ENCODE data around the gene PNKP.
A peak's percentile ranks its signal among the peaks of the same experiment; 100 is the strongest.

PNKP gene

DNA sequence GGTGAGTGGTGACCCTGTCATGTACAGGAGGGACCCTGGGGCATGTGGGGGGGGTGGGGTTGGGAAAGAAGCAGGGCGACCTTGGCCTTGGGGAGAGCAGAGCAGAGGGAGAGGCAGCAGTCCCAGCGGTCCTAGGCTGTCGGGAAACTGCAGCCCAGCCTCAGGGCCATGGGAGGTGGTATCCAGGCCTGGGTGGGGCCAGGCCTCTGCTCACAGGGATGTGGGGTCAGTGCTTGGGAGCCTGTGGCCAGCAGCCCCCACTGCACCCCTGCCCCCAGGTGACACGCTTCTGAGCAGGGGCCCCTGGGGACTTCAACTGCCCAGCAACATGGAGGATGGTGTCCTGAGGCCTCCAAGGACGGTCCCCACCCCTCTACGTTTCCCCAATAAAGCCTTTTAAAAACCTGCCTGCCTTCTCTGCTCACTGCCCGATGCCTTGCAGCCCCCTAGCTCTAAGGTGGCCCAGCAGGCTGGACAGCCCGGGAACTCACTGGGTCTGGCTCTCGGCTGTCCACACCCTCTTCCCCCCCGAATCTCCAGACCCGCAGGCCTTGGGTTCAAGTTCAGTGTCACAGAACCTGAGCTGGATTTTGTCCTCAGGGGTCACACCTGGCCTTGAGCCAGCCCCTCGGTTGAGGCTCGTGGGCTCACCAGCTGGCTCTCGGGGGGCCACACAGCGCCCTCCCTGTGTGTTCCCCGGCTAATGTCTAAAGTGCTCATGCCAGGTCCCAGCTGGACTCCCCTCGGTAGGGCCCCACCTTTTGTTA is 6.9 kb downstream of the PNKP start:
- DNase-seq (ENCODE audit: low read depth in 2 of 2): no peak

- no peak for DNase-seq (ENCODE audit: low read depth in 2 of 2)
Observed at GRCh38 chr19:49859682-49860335, 7.6 kb downstream of the PNKP start.

DNA sequence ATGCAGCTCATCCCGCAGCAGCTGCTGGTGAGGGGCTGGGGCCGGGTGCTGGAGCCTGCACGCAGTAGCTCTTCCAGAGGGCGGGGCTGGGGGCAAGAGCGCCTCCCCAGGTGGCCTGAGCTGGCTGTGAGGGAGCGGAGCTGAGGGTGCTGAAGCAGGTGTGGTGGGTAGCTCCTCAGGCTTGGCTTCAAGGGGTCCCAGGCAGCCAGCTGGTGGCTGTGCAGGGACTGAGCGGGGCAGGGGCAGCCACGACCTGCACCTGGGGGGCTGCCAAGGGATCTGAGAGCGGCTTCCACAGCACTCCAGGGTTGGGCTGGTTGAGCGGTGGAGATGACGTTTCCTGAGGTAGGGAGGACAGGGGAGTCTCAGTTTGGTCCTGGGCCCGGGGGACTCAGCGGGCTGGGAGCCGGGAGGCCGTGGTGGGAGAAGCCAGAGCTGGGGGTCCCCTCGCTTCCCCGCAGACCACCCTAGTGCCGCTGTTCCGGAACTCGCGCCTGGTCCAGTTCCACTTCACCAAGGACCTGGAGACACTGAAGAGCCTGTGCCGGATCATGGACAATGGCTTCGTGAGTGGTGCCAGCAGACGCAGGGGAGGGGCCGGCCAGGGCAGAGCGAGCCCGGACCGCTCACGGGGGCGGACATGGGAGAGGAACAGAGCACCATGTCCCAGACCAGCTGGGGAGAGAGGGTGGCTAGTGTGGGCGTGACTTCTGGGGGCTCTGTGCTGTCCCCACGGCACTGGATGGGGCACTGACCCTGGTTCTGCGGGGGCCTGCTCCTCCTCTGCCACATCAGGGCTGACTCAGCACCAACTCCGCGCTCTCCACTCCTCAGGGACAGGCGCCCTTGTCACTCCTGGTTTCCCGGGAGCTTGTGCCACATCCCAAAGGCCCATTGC is 9.0 kb downstream of the PNKP start:
- no peak for DNase-seq (ENCODE audit: low read depth in 2 of 2)

GRCh38 chr19:49857838-49858087 is 9.6 kb downstream of the PNKP start:
- DNase-seq (ENCODE audit: low read depth in 2 of 2): no peak

GRCh38 chr19:49857061-49857837 is 10.1 kb downstream of the PNKP start:
- no peak for DNase-seq (ENCODE audit: low read depth in 2 of 2)

DNA sequence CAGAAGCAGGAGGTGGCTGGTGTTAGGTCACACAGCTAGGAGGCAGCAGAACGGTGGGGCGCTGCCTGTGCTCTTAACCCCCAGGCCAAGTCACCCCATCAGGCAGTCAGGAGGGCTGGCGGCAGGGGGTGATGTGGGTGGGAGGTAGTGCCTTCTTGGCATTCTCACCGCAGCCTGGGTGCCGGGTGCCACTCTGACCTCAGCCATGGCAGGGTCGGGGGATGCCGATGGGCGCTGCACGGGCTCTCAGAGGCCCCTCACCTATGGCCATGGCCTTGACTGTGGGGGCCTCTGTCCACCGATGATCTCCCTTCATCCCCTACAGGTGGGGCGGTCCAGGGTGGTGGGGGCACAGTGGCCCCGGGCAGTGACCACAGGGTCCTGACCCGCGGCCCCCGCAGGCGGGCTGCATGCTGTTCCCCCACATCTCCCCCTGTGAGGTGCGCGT is 10.8 kb downstream of the PNKP start:
- DNase-seq (ENCODE audit: low read depth in 2 of 2): no peak

DNA sequence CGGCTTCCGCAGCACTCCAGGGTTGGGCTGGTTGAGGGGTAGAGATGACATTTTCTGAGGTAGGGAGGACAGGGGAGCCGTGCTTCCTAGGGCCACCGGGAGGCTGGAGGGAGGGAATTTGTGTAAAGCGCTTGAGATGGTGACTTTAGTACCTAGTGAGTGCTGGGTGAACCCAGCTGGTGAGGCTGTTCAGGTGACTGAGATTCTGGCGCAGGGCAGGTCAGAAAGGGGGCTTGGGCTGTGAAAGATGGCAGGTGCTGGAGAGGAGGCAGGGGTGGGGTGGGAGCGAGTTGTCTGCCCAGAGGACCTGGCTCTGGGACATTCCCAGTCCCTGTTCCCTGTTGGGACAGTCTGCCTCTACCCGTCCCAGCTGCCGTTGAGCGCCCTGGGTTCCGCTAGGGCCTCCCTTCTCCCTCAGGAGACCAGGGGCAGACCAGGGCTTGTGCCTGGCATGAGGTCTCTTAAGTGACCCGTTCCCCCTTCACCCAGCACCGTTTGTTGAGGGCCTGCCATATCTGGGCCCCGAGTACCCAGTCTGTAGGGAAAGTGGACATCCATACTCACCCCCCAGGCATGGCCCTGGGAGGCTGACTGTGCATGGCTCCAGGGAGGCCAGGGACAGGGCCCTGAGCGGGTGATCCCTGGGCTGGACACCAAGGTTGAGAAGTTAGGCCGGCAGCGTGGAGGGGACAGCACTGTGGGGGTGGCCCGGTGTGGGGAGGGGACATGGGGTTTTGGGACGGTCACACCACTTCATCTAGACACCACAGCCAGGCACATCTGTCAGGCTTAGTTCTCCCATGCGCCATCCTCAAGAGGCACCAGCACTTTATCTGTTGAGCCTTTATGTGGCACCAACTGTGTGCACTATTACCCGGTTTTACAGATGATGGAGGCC is 11.5 kb downstream of the PNKP start:
- no peak for DNase-seq (ENCODE audit: low read depth in 2 of 2)

GRCh38 chr19:49855277-49855675 is 12.1 kb downstream of the PNKP start:
- DNase-seq (ENCODE audit: low read depth in 2 of 2): no peak

DNA sequence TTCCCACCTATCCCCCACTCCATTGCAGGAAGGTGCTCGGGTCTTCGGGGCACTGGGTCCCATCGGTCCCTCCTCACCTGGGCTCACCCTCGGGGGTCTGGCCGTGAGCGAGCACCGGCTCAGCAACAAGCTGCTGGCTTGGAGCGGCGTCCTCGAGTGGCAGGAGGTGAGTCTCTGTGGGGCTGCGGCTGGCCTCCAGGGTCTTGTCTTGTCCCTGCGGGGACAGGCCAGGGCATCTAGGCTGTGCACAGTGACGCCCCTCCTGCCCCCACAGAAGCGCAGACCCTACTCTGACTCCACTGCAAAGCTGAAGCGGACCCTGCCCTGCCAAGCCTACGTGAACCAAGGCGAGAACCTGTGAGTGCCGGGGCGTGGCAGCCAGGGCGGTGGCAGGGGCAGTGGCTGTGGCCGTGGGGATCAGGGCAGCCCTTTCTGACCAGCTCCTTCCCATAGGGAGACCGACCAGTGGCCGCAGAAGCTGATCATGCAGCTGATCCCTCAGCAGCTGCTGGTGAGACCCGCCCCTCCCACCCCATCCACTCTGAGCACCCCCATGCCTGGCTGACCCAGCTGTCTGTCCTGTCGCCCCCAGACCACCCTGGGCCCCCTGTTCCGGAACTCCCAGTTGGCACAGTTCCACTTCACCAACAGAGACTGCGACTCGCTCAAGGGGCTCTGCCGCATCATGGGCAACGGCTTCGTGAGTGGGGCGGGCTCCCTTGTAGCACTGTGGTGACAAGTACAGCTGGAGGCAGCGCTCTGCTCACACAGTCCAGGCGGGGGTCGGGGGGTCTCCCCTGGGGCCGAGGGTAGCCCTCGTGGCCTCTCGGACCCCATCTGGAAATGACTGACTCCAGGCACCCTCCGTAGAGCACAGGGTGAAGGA is 12.8 kb downstream of the PNKP start:
- no peak for DNase-seq (ENCODE audit: low read depth in 2 of 2)

GRCh38 chr19:49853852-49854377 is 13.5 kb downstream of the PNKP start:
- no peak for DNase-seq (ENCODE audit: low read depth in 2 of 2)

GRCh38 chr19:49852631-49853126 is 14.7 kb downstream of the PNKP start:
- no peak for DNase-seq (ENCODE audit: low read depth in 2 of 2)

DNA sequence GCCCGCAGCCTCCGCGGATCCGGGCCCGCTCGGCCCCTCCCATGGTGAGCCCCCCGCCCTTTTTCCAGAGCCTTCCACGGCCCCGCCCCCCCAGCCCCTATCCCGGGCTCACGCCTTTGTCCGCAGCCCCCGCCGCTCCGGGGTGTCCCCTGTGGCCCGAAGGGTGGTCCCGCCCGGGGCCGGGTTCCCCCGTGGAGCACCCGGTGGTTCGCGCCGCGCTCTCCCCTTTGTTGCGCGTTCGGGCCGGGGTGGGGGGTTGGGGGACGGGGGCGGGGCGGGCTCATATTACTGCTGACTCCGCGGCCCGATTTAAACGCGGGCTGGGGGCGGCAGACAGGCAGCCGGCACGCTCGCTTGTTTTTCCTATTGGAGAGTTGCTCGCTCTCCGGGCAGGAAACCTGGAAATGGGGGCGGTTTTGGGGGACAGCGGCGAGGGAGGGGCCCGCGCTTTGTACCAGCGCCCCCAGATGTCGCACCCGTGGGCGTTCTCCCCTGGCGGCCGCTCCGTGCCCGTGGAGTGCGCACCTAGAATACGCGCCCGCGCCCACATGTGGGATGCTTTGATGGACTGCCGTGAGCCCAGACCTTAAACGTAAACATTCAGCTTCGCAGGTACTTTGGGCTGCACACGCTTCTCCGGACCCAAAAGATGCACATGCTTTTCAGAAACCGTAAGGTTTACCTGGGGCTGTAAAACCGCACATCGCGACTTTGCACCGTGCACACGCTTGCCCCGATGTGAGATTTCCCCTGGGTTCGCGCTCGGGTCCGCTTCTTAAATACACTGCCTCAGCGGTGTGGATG is 15.7 kb downstream of the PNKP start:
- no peak for DNase-seq (ENCODE audit: low read depth in 2 of 2)

DNA sequence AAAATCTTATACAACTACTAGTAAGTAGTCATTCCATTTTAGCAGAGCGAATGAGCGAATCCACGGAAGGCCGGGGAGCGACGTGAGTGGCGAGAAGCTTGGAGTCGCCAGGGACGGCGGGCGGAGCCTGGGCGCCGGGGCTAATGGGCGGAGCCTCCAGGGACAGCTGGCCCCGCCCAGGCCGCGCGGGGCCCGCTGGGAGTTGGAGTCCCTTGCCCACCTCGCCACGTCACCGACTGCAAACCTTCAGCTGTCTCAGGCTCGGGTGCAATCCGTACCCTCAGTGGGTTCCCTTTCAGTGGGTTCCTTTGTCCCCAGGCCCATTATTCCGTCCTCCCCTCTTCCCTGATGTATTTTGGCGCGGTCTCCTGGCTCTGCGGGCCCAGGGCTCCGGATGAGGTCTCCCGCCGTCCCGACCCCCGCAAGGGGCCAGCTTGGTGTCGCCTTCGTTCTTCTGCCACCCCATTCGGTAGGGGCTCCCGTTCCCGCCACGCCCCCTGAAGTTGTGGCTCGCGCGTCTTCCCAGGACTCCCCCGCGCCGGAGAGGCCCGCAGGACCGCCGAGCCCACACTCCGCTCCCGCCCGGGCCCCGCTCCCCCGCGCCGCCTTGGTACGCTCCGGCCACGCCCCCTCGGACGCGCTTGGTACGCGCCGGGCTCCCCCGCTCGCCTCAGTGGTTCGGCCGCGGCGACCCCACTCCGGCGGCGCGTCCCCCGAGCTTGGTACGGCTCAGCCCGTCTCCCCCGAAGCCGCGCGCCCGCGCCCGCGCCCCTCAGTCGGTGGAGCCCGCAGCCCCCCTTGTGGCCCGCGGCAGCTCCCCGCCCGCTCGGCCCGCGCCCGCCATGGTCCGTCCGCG is 16.7 kb downstream of the PNKP start, which contains the start of gene PTOV1:
TSS of gene PTOV1 (plus strand) at position 673 of the 856 bp plus-strand sequence.
- peak; percentile 84 to 85 for DNase-seq (ENCODE audit: low read depth in 2 of 2)

DNA sequence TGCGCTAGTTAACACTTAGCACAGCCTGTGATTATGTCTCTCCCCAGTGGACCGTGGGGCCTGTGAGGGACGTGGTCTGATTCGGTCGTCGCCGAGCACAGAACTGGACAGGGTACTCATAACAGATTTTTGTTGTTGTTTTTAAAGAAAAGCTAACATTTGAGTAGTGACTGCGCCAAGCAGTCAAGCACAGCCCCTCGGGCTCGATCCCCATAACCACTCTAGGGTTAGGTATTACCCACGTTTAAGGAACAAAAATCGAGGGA is 17.2 kb downstream of the PNKP start:
- DNase-seq (ENCODE audit: low read depth in 2 of 2): no peak

DNA sequence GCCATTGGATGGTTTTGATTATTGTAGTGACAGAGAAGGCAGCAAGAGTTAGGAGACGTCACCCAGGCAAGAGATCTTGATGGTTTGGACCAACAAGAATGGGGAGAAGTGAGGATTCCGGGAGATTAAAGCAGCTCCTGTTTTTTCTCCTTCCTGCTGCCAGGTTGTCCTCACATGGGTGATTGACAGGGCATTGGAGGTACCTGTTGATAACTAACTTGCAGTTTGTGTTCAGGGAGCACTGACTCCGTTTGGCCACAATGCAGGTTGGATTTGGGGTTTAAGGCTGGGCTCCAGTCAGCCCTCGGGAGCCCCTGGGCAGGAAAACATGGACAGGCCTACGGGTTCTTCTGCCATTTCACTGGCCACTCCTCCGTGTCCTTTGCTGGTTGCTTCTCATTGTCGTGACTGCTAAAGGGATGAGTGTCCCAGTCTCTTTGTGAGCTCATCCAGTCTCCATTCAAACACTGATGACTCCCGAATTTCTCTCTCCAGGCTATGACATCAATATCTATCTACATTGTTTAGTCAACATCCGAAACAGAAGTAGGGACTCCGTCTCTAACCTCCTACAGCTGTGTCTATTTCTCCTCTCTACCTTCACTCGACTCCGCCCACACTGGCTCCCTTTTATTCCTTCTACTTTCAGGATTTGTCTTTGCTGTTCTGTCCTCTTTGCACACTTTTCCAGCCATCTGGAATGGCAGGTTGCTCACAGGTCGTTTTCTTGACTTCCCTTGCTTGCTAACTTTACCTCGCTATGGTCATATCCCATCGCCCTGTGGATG is 17.7 kb downstream of the PNKP start:
- DNase-seq (ENCODE audit: low read depth in 2 of 2): no peak

GRCh38 chr19:49848938-49849337 is 18.4 kb downstream of the PNKP start:
- DNase-seq (ENCODE audit: low read depth in 2 of 2): no peak

Measured in stimulated activated CD4-positive, alpha-beta T cell treated with anti-CD3 and anti-CD28 coated beads, Interleukin-4, amount 100 ng/mL, for 48 hours (primary cell).